ENCODE data around the gene HMCN2. TPM values are rescaled to one million over a fixed set of nuclear protein-coding genes. Genes with fewer than 3 reads are reported as not detected.

HMCN2 gene
- total RNA-seq, 1 experiment from 2014 or later, result 8.6 TPM

DNA sequence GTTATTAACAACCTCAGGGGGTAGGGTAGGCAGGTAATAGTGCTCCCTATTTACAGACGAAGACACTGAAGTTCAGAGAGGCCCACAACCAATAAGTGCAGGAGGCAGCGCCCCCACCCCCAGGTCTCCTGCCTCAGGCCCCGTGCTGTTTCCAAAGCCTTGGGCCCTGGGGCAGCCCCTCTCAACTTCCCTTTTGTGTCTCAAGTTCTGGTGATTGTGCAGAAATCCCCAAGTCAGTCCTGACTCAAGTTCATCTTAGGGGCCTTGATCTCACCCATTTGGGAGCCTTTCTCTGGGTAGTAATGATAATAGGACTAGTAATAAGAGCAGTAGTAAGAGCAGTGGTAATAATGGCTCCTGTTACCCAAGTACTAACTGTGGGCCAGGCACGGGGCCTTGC, 143.7 kb downstream of the HMCN2 start:
- Histone ChIP-seq H3K56ac (ENCODE audit: insufficient read length, low read depth, low read length) (no peak overlapping the region), H3K23ac (ENCODE audit: insufficient read length, low read depth, low read length) (no peak overlapping the region), H3K79me2 (ENCODE audit: insufficient read depth, low read length) (no peaks in the 10 kb centered on the region), H3K27me3 (ENCODE audit: insufficient read depth, low read length) (no peaks in the 10 kb centered on the region), H3K9me3 (ENCODE audit: control insufficient read depth, low read depth, low read length) (no peaks in the 10 kb centered on the region), H4K20me1 (ENCODE audit: control insufficient read depth, insufficient read depth, insufficient read length) (no peaks in the 10 kb centered on the region), H2AK5ac (ENCODE audit: insufficient read length, low read length) (no peak overlapping the region), H2BK15ac (ENCODE audit: low read depth, low read length) (no peak overlapping the region), H3K4ac (ENCODE audit: low read depth, low read length) (no peak overlapping the region), H2BK20ac (ENCODE audit: low read depth, low read length, poor library complexity, severe bottlenecking) (no peak overlapping the region), H4K91ac (ENCODE audit: insufficient read length, low read depth, low read length) (no peak overlapping the region), H3K9ac (ENCODE audit: extremely low read depth, insufficient read length, low read length) (no peak overlapping the region), H4K5ac (ENCODE audit: insufficient read length, low read depth, low read length) (no peak overlapping the region), H3K79me1 (ENCODE audit: insufficient read depth, low read depth, low read length, poor library complexity, severe bottlenecking) (no peaks in the 10 kb centered on the region), H4K8ac (replicated peaks; ENCODE audit: insufficient read length, low read depth, low read length) (no peak overlapping the region), H2BK12ac (ENCODE audit: insufficient read length, low read depth, low read length) (no peak overlapping the region), H2BK5ac (ENCODE audit: insufficient read length, low read length) (no peak overlapping the region), H3K18ac (ENCODE audit: insufficient read length, low read depth, low read length) (no peak overlapping the region), H3K4me2 (ENCODE audit: insufficient read depth, insufficient read length, low read length) (no peak overlapping the region), H2BK120ac (ENCODE audit: low read depth, low read length, poor library complexity, severe bottlenecking) (no peak overlapping the region), H3T11ph (ENCODE audit: low read length) (no peak overlapping the region), H2AFZ (ENCODE audit: low read length) (no peak overlapping the region), H3K14ac (ENCODE audit: insufficient read depth, low read length) (no peak overlapping the region), H3K23me2 (ENCODE audit: insufficient read length, low read depth, low read length, poor library complexity, severe bottlenecking) (no peaks in the 10 kb centered on the region), H3K27ac (ENCODE audit: insufficient read length, low read depth, low read length) (no peak overlapping the region), H3K4me1 (ENCODE audit: insufficient read depth, low read length) (no peaks in the 10 kb centered on the region)
- no CpG with 5 or more reads among the region's 4 CpGs for WGBS (ENCODE audit: extremely low coverage, insufficient read length, low lambda C conversion rate)
- Mint-ChIP-seq H3K4me3 (no peak overlapping the region), H3K9me3 (no peaks in the 10 kb centered on the region; a peak in 1 of 5 replicates), H3K4me1 (no peaks in the 10 kb centered on the region), H3K27ac (no peak overlapping the region), H3K27me3 (ENCODE audit: low read depth) (no peaks in the 10 kb centered on the region; the same call in 1 of the 2 replicates), H3K36me3 (ENCODE audit: insufficient read depth in 1 of 3, low read depth in 3 of 3) (peaks cover 0 to 15% (median 3%) of the 10 kb centered on the region in 3 experiments; a peak in 4 of 7 replicates)
- no peak for TF ChIP-seq CTCF (conservative IDR thresholded peaks at IDR 0.05)
- no peak for DNase-seq

All from H9 (cell line).